ENCODE results near the gene SORCS2. TPM values are rescaled to one million over a fixed set of nuclear protein-coding genes. Genes with fewer than 3 reads are reported as not detected.

SORCS2 gene
- total and polyA plus RNA-seq, 2 of the 4 experiments (the other 2 are of a cell fraction): 0.36 to 0.62 TPM

DNA sequence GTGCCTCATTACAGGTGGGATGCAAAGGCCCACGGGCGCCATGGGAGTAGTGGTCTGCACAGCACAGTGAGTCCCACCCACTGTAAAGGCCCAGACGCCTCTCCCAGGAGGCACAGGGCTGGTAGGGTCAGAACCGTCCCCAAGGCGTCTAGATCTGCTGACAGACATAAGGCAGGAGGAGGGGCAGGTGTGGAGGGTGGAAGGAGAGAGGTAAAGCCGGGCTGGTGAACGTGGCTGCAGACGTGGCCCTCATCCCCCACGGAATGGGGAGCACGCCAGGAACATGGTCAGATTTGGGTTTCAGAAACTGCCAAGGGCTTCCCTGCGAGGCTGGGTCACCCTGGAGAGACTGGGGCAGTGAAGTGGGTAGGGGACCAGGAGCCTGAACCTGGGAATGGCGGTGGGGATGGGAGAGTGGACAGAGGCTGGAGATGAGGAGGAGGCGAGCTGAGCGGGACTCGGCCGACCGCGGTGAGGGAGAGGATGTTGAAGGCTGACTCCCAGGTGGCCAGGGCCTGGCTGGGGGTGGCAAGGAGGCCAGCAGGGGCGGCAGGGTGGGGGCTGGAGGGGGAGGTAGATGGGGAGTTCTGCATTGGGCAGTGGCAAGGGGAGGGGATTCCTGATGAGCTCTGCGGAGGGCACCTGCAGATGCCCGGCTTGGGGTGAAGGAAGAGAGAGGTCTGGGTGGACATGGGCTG lies 562.4 kb downstream of the SORCS2 start:
- no peak overlapping the region for H2AFZ ChIP-seq (replicated peaks; ENCODE audit: low read length, poor library complexity)
- no peak overlapping the region for H3K4ac ChIP-seq (ENCODE audit: low read depth, low read length)
- peaks cover 24% of the 10 kb centered on the region for H3K36me3 ChIP-seq (ENCODE audit: control insufficient read depth, insufficient read depth, low read length)
- no peak overlapping the region for H2BK15ac ChIP-seq (ENCODE audit: low read depth, low read length)
- no peak overlapping the region for H2BK5ac ChIP-seq (ENCODE audit: low read depth, low read length, poor library complexity, severe bottlenecking)
- H3K79me1 ChIP-seq (ENCODE audit: low read depth in 1 of 2, low read length in 2 of 2): peaks cover 6 to 7% of the 10 kb centered on the region in 2 experiments; a peak in 2 of 4 replicates
- H4K8ac ChIP-seq (ENCODE audit: low read depth in 2 of 2, low read length in 2 of 2): no peak overlapping the region
- no peaks in the 10 kb centered on the region for H3K9me1 ChIP-seq (ENCODE audit: insufficient read depth, low read length)
- no peak overlapping the region for H3K9ac ChIP-seq (ENCODE audit: low read depth, low read length)
- H3K23ac ChIP-seq (ENCODE audit: low read depth, low read length): no peak overlapping the region
- H3K27ac ChIP-seq (ENCODE audit: insufficient read depth, low read length): no peak overlapping the region
- peaks cover under 1% of the 10 kb centered on the region; the same call in 1 of the 2 replicates for H3K4me1 ChIP-seq (ENCODE audit: control insufficient read depth, insufficient read depth, low read length)
- 96% methylated on average over 9 of the region's 21 CpGs; no CpG with 5 or more reads in 1 of the 2 experiments for WGBS, 2 experiments (ENCODE audit: extremely low coverage in 2 of 2, insufficient read length in 1 of 2)
- no peak overlapping the region for H3K4me2 ChIP-seq (ENCODE audit: low read depth, low read length)
- H3K56ac ChIP-seq (ENCODE audit: extremely low read depth, insufficient read depth, low read length): no peak overlapping the region
- no peak overlapping the region for H2AK5ac ChIP-seq (ENCODE audit: low read depth, low read length)
- H4K5ac ChIP-seq (ENCODE audit: low read depth, low read length): no peak overlapping the region
- dilution Hi-C loops (cut with HindIII; ENCODE audit: low sequenced_read_pairs, unreplicated experiment): no loop called here
- DNase-seq (no peak), ATAC-seq (ENCODE audit: low read depth) (no peak)
- no TSS peak for BruUV-seq (replicated peaks)
- no peak overlapping the region for H2BK120ac ChIP-seq (ENCODE audit: low read depth, low read length)
- no peak overlapping the region for H3K18ac ChIP-seq (ENCODE audit: low read depth, low read length)
- H3K14ac ChIP-seq (replicated peaks; ENCODE audit: low read depth, low read length): no peak overlapping the region
- in situ Hi-C loops (cut with MboI; ENCODE audit: low sequenced_read_pairs): no loop called here
- intact Hi-C loops (cut with micrococcal nuclease): no loop called here
- H4K91ac ChIP-seq (ENCODE audit: insufficient read depth, low read depth, low read length): no peak overlapping the region
- H3K27me3 ChIP-seq (ENCODE audit: control insufficient read depth, insufficient read depth, low read length): no peaks in the 10 kb centered on the region
- H4K20me1 ChIP-seq (ENCODE audit: insufficient read depth, low read length): peaks cover 19% of the 10 kb centered on the region
- ChIA-PET POLR2A (ENCODE audit: unreplicated experiment) (no interaction called here), CTCF (no interaction called here)
- H3K4me3 ChIP-seq (ENCODE audit: insufficient read depth, low read depth, low read length): no peak overlapping the region
- peak overlapping the region; percentile 62 for H2AK9ac ChIP-seq (replicated peaks; ENCODE audit: low read depth, low read length, poor library complexity)
- TF ChIP-seq RCOR1 (IDR thresholded peaks at IDR 0.05; ENCODE audit: insufficient replicate concordance, low read length) (no peak), ELK1 (IDR thresholded peaks at IDR 0.05; ENCODE audit: borderline replicate concordance, low read depth, low read length) (no peak), SMC3 (IDR thresholded peaks at IDR 0.05; ENCODE audit: low read depth, low read length) (no peak), RAD21 (IDR thresholded peaks at IDR 0.05; ENCODE audit: low read length) (no peak), CHD1 (IDR thresholded peaks at IDR 0.05; ENCODE audit: low read depth, low read length) (no peak), MAZ (IDR thresholded peaks at IDR 0.05; ENCODE audit: borderline replicate concordance, low read depth, low read length) (no peak), POLR2A (IDR thresholded peaks at IDR 0.05; ENCODE audit: low read depth, low read length) (no peak), MXI1 (IDR thresholded peaks at IDR 0.05; ENCODE audit: borderline replicate concordance, low read depth, low read length) (no peak), NFE2L2 (IDR thresholded peaks at IDR 0.05; ENCODE audit: low read depth, low read length) (no peak), RFX5 (IDR thresholded peaks at IDR 0.05; ENCODE audit: low read depth, low read length) (no peak), CEBPB (IDR thresholded peaks at IDR 0.05; ENCODE audit: low read depth, low read length) (no peak)
- TF ChIP-seq, protein P1, sequence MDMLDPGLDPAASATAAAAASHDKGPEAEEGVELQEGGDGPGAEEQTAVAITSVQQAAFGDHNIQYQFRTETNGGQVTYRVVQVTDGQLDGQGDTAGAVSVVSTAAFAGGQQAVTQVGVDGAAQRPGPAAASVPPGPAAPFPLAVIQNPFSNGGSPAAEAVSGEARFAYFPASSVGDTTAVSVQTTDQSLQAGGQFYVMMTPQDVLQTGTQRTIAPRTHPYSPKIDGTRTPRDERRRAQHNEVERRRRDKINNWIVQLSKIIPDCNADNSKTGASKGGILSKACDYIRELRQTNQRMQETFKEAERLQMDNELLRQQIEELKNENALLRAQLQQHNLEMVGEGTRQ (IDR thresholded peaks at IDR 0.05; ENCODE audit: low read depth, low read length): no peak
- TF ChIP-seq, protein P2, sequence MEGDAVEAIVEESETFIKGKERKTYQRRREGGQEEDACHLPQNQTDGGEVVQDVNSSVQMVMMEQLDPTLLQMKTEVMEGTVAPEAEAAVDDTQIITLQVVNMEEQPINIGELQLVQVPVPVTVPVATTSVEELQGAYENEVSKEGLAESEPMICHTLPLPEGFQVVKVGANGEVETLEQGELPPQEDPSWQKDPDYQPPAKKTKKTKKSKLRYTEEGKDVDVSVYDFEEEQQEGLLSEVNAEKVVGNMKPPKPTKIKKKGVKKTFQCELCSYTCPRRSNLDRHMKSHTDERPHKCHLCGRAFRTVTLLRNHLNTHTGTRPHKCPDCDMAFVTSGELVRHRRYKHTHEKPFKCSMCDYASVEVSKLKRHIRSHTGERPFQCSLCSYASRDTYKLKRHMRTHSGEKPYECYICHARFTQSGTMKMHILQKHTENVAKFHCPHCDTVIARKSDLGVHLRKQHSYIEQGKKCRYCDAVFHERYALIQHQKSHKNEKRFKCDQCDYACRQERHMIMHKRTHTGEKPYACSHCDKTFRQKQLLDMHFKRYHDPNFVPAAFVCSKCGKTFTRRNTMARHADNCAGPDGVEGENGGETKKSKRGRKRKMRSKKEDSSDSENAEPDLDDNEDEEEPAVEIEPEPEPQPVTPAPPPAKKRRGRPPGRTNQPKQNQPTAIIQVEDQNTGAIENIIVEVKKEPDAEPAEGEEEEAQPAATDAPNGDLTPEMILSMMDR (conservative IDR thresholded peaks at IDR 0.05; ENCODE audit: low read depth, low read length): no peak
- no peaks in the 10 kb centered on the region for H3K9me3 ChIP-seq (ENCODE audit: control insufficient read depth, insufficient read depth, low read length)
- H2BK20ac ChIP-seq (ENCODE audit: low read depth, low read length): no peak overlapping the region
